Pancreas (tissue), 10 donors: ENCODE data around the gene PLPP7. TPM values are rescaled to one million over a fixed set of nuclear protein-coding genes. Genes with fewer than 3 reads are reported as not detected.

Experiments
- ATAC-seq, 4 donors: fragments of 200-7000 bp; cut with Tn5 transposase; one replicate each; pipeline versions ENCODE4 v1.8.0 to v1.9.1; 2020; ENCODE audit warnings: mild to moderate bottlenecking in 4 of 4, moderate library complexity in 4 of 4
- DNase-seq, 6 donors: peaks; one replicate each; pipeline ENCODE4 v3.0.0-alpha.2; 2020
- FAIRE-seq: peaks from 2 replicates; lab custom pipeline; 2012; peaks lifted over from hg19 to GRCh38; lab: Jason Lieb, UNC
- H3K27ac ChIP-seq, 4 donors: fragments of 200-600 bp; sonication (generic); 1 replicate in 3 of 4; 2 replicates in 1 of 4; pipeline versions ENCODE4 v1.5.0 to v1.8.0; 2020
- H3K27me3 ChIP-seq, 4 donors: fragments of 200-600 bp; one replicate each; pipeline ENCODE4 v1.8.0; 2021
- H3K36me3 ChIP-seq, 3 donors: fragments of 200-600 bp; sonication (generic) in 1 of 3; one replicate each; pipeline versions ENCODE4 v1.5.0 to v1.8.0; 2020 to 2021
- H3K4me1 ChIP-seq, 3 donors: fragments of 200-600 bp; one replicate each; pipeline ENCODE4 v1.8.0; 2021
- H3K4me3 ChIP-seq, 4 donors: fragments of 200-600 bp; sonication (generic) in 2 of 4; one replicate each; pipeline versions ENCODE4 v1.5.0 to v1.8.0; 2020 to 2021
- H3K9me3 ChIP-seq, 4 donors: fragments of 200-600 bp; one replicate each; pipeline ENCODE4 v1.8.0; 2021
- WGBS, 2 donors: extraction: QIAGEN DNeasy Blood & Tissue Kit; methylation state at CpG; one replicate each; pipeline ENCODE4 v1.1.7; 2013; 5-methylcytosine and 5-hydroxymethylcytosine counted together
- intact Hi-C, 3 donors: fragments of 100-400 bp; cut with DNase I; formaldehyde crosslinking; loops; one replicate each; pipeline versions ENCODE4 v1.11.1 to v1.14.2; 2022
- polyA plus RNA-seq, 2 donors: library from polyadenylated mRNA; stranded (reverse); fragments of 200-250 nt; gene quantifications; one replicate each; pipeline ENCODE4 v1.2.3, GENCODE V29; 2013
- total RNA-seq, 6 donors: library from RNA; stranded (reverse); fragmentation: NEBNext Ultra II Directional in 4 of 6; extraction: Animal tissue kit (Norgen Biotek cat#: 25700) in 4 of 6; gene quantifications; one replicate each; pipeline versions ENCODE4 v1.2.1 to v1.2.4, GENCODE V29; 2021 to 2023
- TF ChIP-seq, protein P1 (sequence below), 4 donors: fragments of 200-600 bp; sonication (generic) in 3 of 4; IDR thresholded peaks; one replicate each; pipeline versions ENCODE4 v1.5.0 to v1.8.0; 2021; ENCODE audit warnings: antibody characterized with exemption in 4 of 4
- donor health status: healthy with polysubstance abuse.
- donor health status: DM: no; HTN: no; CAD: no; lungs with moderate emphysema.
- donor health status: DM: no; HTN: no; CAD: no.
- donor health status: control.
- donor health status: control.
- donor health status: Bipolar disorder and iron deficiency.
- donor health status: DM: yes; HTN: yes; CAD: no.
- donor health status: DM: no; HTN: no; CAD: no.
- donor health status: DM: no; HTN: no; CAD: no.
- donor health status: DM: yes; HTN: yes; CAD: no.

Gene PLPP7
- total and polyA plus RNA-seq, 8 donors: 0.38 to 2.5 (median 1.3) TPM

DNA sequence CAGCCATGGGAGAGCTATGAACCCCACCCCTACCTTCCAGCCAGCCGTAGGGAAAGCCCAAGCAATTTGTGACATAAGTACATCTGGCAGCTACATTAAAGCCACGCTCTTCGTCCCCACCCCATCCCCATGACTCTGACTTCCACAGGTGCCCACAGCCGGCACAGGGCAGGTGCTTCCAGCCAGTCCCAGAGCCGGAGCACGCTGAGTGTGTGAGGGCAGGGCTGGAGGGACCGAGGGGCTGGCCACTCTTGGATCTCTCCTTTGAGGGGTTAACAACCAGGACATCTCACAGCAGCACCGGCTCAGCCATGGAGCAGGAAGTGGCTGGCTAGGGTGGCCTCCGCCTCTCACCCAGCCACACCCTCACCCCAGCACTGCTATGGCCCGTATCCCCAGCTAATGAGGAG lies 10.8 kb upstream of the PLPP7 start:
- no peak for DNase-seq
- WGBS, 2 donors: 57 to 64% methylated on average over 10 of the region's 10 CpGs

DNA sequence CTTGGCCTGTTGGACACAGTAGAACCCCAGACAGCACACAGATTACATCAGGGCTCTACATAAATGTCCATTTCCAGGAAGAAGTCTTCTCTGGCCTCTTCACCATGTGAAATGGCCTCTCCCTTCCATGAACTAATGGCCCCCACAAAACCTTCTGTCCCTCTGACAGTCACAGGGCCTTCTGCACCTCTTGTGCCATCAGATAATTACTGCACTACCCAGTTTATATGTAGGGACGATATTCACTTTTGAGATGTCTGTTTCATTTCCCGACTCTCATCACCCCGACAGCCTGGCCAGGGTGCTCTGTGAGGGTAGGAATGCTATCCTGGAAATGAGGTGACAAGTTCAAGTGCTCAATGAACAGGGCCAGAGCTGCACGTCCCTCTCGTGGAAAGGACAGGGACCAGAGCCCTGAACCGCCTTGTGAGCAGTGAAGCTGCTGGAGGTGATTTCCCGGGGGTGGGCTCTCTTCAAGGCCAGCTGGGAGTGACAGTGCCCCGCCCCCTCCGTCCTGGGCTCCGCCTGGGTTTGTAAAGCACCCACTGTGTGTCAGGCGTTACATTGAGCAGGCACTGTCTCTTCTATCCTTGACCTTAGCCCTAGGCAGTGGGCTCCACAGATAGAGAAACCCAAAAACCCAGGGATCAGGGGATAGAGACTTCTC lies 10.2 kb upstream of the PLPP7 start:
- no peaks in the 10 kb centered on the region for H3K27me3 ChIP-seq
- H3K27ac ChIP-seq: no peak overlapping the region
- H3K36me3 ChIP-seq: no peaks in the 10 kb centered on the region
- ATAC-seq (no peak), DNase-seq (no peak), FAIRE-seq (no peak)
- no peaks in the 10 kb centered on the region for H3K9me3 ChIP-seq
- TF ChIP-seq, protein P1, sequence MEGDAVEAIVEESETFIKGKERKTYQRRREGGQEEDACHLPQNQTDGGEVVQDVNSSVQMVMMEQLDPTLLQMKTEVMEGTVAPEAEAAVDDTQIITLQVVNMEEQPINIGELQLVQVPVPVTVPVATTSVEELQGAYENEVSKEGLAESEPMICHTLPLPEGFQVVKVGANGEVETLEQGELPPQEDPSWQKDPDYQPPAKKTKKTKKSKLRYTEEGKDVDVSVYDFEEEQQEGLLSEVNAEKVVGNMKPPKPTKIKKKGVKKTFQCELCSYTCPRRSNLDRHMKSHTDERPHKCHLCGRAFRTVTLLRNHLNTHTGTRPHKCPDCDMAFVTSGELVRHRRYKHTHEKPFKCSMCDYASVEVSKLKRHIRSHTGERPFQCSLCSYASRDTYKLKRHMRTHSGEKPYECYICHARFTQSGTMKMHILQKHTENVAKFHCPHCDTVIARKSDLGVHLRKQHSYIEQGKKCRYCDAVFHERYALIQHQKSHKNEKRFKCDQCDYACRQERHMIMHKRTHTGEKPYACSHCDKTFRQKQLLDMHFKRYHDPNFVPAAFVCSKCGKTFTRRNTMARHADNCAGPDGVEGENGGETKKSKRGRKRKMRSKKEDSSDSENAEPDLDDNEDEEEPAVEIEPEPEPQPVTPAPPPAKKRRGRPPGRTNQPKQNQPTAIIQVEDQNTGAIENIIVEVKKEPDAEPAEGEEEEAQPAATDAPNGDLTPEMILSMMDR (IDR thresholded peaks at IDR 0.05): no peak
- intact Hi-C loops: no loop called here
- H3K4me1 ChIP-seq: no peaks in the 10 kb centered on the region
- WGBS, 2 donors: 51% methylated on average over 11 of the region's 11 CpGs
- no peak overlapping the region for H3K4me3 ChIP-seq

More for the DNA sequence above, 10.8 kb upstream of the PLPP7 start:
- ATAC-seq (no peak), FAIRE-seq (no peak)
- Histone ChIP-seq H3K4me1 (no peaks in the 10 kb centered on the region), H3K9me3 (no peaks in the 10 kb centered on the region), H3K27me3 (no peaks in the 10 kb centered on the region), H3K36me3 (no peaks in the 10 kb centered on the region), H3K27ac (no peak overlapping the region), H3K4me3 (no peak overlapping the region)
- TF ChIP-seq, protein P1 (IDR thresholded peaks at IDR 0.05): no peak
- intact Hi-C loops: no loop called here

DNA sequence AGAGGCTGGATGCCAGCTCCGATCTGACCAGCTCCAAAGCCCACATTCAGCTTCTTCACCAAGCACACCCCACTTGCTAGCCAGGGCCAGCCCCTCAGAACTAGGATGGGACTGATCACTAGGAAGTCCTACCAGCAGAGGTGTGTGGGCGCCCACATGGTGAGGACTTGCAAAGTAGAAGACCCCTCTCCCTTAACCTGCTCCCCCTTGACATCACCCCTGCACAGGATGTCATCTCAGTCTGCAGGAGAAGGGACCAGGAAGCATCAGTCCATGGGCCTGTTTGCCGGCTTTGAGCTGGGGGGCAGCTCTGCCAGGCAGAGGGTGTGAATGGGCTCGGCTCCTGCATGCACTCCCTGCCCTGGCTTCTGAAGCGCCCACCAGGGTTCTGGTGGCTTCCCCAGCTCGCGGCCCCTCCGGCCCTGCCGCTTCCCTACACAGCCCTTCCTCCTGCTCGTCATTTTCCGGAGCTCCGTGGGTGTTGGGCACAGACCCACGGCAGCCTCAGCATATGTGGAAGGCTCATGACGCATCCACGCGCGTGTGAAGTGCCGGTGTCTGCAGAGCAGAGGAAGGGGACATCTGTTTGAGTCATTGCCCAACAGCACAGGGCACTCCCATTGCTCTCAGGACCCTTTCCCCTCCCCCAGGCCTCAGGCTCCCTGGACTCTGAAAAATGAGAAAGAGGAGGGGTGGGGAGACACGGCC lies 9.5 kb upstream of the PLPP7 start:
- TF ChIP-seq, protein P1 (IDR thresholded peaks at IDR 0.05): no peak
- Histone ChIP-seq H3K4me3 (no peak overlapping the region), H3K27me3 (no peaks in the 10 kb centered on the region), H3K9me3 (no peaks in the 10 kb centered on the region), H3K27ac (no peak overlapping the region), H3K36me3 (no peaks in the 10 kb centered on the region), H3K4me1 (no peaks in the 10 kb centered on the region)
- ATAC-seq (no peak), DNase-seq (no peak), FAIRE-seq (no peak)
- WGBS, 2 donors: 56 to 67% methylated on average over 19 of the region's 19 CpGs
- intact Hi-C loops: no loop called here

GRCh38 chr9:131280660-131281059 lies 8.9 kb upstream of the PLPP7 start:
- ATAC-seq: no peak
- H3K27me3 ChIP-seq: no peaks in the 10 kb centered on the region
- intact Hi-C loops: no loop called here
- no peaks in the 10 kb centered on the region for H3K9me3 ChIP-seq
- no peak for DNase-seq
- H3K36me3 ChIP-seq: no peaks in the 10 kb centered on the region
- H3K4me3 ChIP-seq: no peak overlapping the region
- no peak overlapping the region for H3K27ac ChIP-seq
- TF ChIP-seq, protein P1 (IDR thresholded peaks at IDR 0.05): no peak
- H3K4me1 ChIP-seq: no peaks in the 10 kb centered on the region
- no peak for FAIRE-seq
- 60 to 71% methylated on average over 3 of the region's 3 CpGs for WGBS, 2 donors
